Neural progenitor cell (in vitro differentiated cells): ENCODE data around the gene CSRNP3. TPM values are rescaled to one million over a fixed set of nuclear protein-coding genes. Genes with fewer than 3 reads are reported as not detected.

ENCODE experiments used
- DNase-seq: peaks from one replicate; pipeline ENCODE4 v3.0.0-alpha.2; 2016; ENCODE audit warnings: low spot score
- H2AFZ ChIP-seq: fragments of 200-600 bp; sonication (generic); replicated peaks from 2 replicates; pipeline ENCODE4 v1.6.1; 2016; ENCODE audit warnings: antibody characterized with exemption
- H3F3A ChIP-seq: fragments of 200-600 bp; sonication (generic); 2 replicates; pipeline ENCODE4 v1.6.1; 2016; ENCODE audit warnings: antibody characterized with exemption, low read depth
- H3K27ac ChIP-seq: fragments of 200-600 bp; sonication (generic); 2 replicates; pipeline ENCODE4 v1.5.1; 2016; ENCODE audit warnings: mild to moderate bottlenecking
- H3K27me3 ChIP-seq: fragments of 200-600 bp; sonication (generic); 2 replicates; pipeline ENCODE4 v1.6.1; 2016; ENCODE audit warnings: mild to moderate bottlenecking, moderate library complexity
- H3K36me3 ChIP-seq: fragments of 200-600 bp; sonication (generic); 2 replicates; pipeline ENCODE4 v1.5.1; 2016
- H3K4me1 ChIP-seq: fragments of 200-600 bp; sonication (generic); 2 replicates; pipeline ENCODE4 v1.6.1; 2016; ENCODE audit warnings: mixed run types
- H3K4me2 ChIP-seq: fragments of 200-600 bp; sonication (generic); 2 replicates; pipeline ENCODE4 v1.6.1; 2016
- H3K4me3 ChIP-seq: fragments of 200-600 bp; sonication (generic); 2 replicates; pipeline ENCODE4 v1.5.1; 2016
- H3K79me2 ChIP-seq: fragments of 200-600 bp; sonication (generic); 2 replicates; pipeline ENCODE4 v1.6.1; 2016; ENCODE audit warnings: low read depth
- H3K9ac ChIP-seq: fragments of 200-600 bp; sonication (generic); 2 replicates; pipeline ENCODE4 v1.6.1; 2016
- H3K9me3 ChIP-seq: fragments of 200-600 bp; sonication (generic); 2 replicates; pipeline ENCODE4 v1.5.1; 2016; ENCODE audit warnings: low read depth
- H4K20me1 ChIP-seq: fragments of 200-600 bp; sonication (generic); 2 replicates; pipeline ENCODE4 v1.6.1; 2016; ENCODE audit warnings: low read depth
- H3K27ac Mint-ChIP-seq: 3 replicates; pipeline ENCODE4 v1.8.0; 2021; ENCODE audit warnings: mixed read lengths
- H3K27me3 Mint-ChIP-seq: 2 replicates; pipeline ENCODE4 v1.8.0; 2022; ENCODE audit warnings: low read depth, mild to moderate bottlenecking, inconsistent platforms, moderate library complexity, mixed read lengths; ENCODE audit not compliant: insufficient read depth
- H3K36me3 Mint-ChIP-seq: 3 replicates; pipeline ENCODE4 v1.8.0; 2021; ENCODE audit warnings: mixed read lengths
- H3K4me1 Mint-ChIP-seq: 3 replicates; pipeline ENCODE4 v1.8.0; 2021; ENCODE audit warnings: mixed read lengths
- H3K4me3 Mint-ChIP-seq: 3 replicates; pipeline ENCODE4 v1.8.0; 2021; ENCODE audit warnings: mild to moderate bottlenecking, moderate library complexity, mixed read lengths
- H3K9me3 Mint-ChIP-seq: 3 replicates; pipeline ENCODE4 v1.8.0; 2020; ENCODE audit warnings: mixed read lengths
- EZH2 ChIP-seq: fragments of 200-600 bp; sonication (generic); IDR thresholded peaks from 2 replicates; pipeline ENCODE4 v1.6.1; 2017; ENCODE audit warnings: antibody characterized with exemption, mild to moderate bottlenecking, moderate library complexity
- EZH2phosphoT487 ChIP-seq: fragments of 200-600 bp; sonication (generic); IDR thresholded peaks from 2 replicates; pipeline ENCODE4 v1.6.1; 2017; ENCODE audit warnings: antibody characterized with exemption
- total RNA-seq: library from RNA; depleted of rRNA; stranded (reverse); fragments of >200 nt; gene quantifications from 2 replicates; pipeline ENCODE4 v1.2.3, GENCODE V29; 2015; ENCODE audit warnings: low replicate concordance
- TF ChIP-seq, protein P1 (sequence below): fragments of 200-600 bp; sonication (generic); IDR thresholded peaks from 2 replicates; pipeline ENCODE4 v1.5.1; 2017; ENCODE audit warnings: antibody characterized with exemption, mild to moderate bottlenecking

Gene CSRNP3
- total RNA-seq, 1 donor from 2014 or later = 16.9 TPM

DNA sequence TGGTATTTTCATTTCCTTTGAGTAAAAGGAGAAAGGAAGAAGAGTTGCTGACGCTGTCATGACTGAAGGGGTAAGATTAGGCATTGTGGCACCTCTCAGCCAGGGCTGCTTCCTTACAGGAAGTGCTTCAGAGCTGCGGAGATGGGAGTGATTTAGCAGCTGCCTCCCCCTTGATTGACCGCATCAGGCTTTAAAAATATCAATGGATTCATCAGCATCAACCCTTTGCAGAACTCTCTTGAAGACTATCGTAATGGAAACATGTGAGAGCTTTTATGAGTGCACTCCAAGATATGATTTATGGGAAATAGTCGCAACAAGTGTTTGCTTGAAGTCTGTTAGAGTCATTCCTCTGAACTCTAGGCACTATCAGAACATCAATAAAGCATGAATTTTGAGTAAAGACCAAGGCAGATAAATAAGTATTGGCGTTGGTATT, 141.1 kb downstream of the CSRNP3 start:
- peaks cover 29% of the 10 kb centered on the region for H3K9me3 Mint-ChIP-seq
- no peaks in the 10 kb centered on the region for H3K27me3 Mint-ChIP-seq
- H3K27me3 ChIP-seq = no peaks in the 10 kb centered on the region
- peaks cover 8% of the 10 kb centered on the region for H3K4me1 Mint-ChIP-seq
- H3K36me3 Mint-ChIP-seq = peaks cover 57% of the 10 kb centered on the region
- no peaks in the 10 kb centered on the region for H3K36me3 ChIP-seq
- no peaks in the 10 kb centered on the region for H4K20me1 ChIP-seq
- no peaks in the 10 kb centered on the region for H3K9me3 ChIP-seq
- no peak overlapping the region for H3K4me2 ChIP-seq
- H3K27ac Mint-ChIP-seq = peak overlapping the region; percentile 76
- no peak overlapping the region for H2AFZ ChIP-seq
- no peaks in the 10 kb centered on the region for H3K79me2 ChIP-seq
- no peak overlapping the region for H3K4me3 Mint-ChIP-seq
- TF ChIP-seq, protein P1, sequence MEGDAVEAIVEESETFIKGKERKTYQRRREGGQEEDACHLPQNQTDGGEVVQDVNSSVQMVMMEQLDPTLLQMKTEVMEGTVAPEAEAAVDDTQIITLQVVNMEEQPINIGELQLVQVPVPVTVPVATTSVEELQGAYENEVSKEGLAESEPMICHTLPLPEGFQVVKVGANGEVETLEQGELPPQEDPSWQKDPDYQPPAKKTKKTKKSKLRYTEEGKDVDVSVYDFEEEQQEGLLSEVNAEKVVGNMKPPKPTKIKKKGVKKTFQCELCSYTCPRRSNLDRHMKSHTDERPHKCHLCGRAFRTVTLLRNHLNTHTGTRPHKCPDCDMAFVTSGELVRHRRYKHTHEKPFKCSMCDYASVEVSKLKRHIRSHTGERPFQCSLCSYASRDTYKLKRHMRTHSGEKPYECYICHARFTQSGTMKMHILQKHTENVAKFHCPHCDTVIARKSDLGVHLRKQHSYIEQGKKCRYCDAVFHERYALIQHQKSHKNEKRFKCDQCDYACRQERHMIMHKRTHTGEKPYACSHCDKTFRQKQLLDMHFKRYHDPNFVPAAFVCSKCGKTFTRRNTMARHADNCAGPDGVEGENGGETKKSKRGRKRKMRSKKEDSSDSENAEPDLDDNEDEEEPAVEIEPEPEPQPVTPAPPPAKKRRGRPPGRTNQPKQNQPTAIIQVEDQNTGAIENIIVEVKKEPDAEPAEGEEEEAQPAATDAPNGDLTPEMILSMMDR = no peak
- TF ChIP-seq EZH2 (no peak), EZH2phosphoT487 (no peak)
- H3K4me3 ChIP-seq = no peak overlapping the region
- no peak overlapping the region for H3K9ac ChIP-seq
- peaks cover 17% of the 10 kb centered on the region for H3K4me1 ChIP-seq
- DNase-seq = no peak
- H3F3A ChIP-seq = peaks cover 4% of the 10 kb centered on the region
- H3K27ac ChIP-seq = peak overlapping the region; percentile 51

DNA sequence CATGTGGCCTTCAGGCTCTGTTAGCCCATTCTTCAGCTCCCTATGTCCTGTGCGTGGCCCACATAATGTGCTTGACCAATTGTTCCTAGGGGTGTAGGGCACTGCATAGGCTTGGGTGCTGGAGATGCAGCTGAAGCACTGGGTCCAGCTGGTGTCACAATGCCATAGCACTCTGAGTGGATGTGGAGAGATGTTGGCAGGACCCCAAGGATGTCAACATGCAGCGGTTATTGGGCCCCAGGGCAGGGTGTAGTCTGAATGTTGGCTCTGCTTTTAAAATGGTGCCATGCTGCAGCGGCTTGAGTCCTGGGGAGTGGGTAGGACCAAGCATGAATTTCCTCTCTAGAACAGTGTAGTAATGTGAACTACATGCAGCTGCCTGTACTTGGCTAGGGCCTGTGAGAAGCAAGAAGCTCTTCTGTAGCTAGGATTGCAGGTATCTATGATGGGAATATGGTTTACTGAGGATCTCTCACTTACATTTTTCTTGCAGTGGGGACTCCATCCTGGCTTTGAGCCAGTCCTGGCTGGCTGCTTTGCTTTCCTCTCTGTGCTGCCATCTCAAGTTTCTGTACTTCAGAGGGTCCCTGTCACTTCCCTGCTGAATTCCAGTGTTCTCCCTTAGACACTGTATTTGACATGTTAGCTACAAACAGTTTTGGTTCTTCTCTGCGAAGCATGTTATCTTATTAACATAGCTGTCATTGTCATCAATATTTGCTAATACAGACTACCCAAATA, 148.4 kb downstream of the CSRNP3 start:
- no peak for DNase-seq
- H3K27ac ChIP-seq = no peak overlapping the region
- H3F3A ChIP-seq = peaks cover 8% of the 10 kb centered on the region
- H3K4me3 ChIP-seq = no peak overlapping the region
- no peak overlapping the region for H3K4me3 Mint-ChIP-seq
- no peaks in the 10 kb centered on the region for H3K9me3 ChIP-seq
- no peak overlapping the region for H3K4me2 ChIP-seq
- H2AFZ ChIP-seq = no peak overlapping the region
- peaks cover 46% of the 10 kb centered on the region for H3K9me3 Mint-ChIP-seq
- H4K20me1 ChIP-seq = no peaks in the 10 kb centered on the region
- H3K79me2 ChIP-seq = no peaks in the 10 kb centered on the region
- H3K27me3 Mint-ChIP-seq = no peaks in the 10 kb centered on the region
- H3K36me3 ChIP-seq = peaks cover 7% of the 10 kb centered on the region
- H3K4me1 Mint-ChIP-seq = peaks cover 21% of the 10 kb centered on the region
- peaks cover 15% of the 10 kb centered on the region for H3K4me1 ChIP-seq
- TF ChIP-seq, protein P1 = no peak
- no peak for TF ChIP-seq EZH2
- TF ChIP-seq EZH2phosphoT487 = no peak
- no peaks in the 10 kb centered on the region for H3K27me3 ChIP-seq
- peaks cover 71% of the 10 kb centered on the region for H3K36me3 Mint-ChIP-seq
- peak overlapping the region; percentile 87 for H3K27ac Mint-ChIP-seq
- no peak overlapping the region for H3K9ac ChIP-seq

DNA sequence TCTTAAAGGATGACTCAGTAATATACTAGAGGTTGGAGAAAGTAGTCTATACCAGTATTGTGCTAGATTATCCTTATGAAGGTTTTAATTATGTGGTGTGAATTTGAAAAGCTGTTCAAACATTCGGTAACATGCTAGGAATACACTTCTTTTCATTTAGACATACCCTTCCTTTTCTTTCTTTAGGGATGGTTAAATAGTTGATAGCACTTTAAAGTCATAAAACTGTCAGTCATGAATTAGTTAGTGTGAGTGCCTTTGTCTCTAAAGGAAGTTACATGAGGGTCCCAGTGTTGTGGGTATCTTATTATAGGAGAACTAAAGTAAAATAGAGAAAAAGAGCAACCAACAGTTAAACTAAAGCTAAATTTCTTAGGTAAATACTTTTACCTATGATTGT, 149.3 kb downstream of the CSRNP3 start:
- H4K20me1 ChIP-seq = no peaks in the 10 kb centered on the region

DNA sequence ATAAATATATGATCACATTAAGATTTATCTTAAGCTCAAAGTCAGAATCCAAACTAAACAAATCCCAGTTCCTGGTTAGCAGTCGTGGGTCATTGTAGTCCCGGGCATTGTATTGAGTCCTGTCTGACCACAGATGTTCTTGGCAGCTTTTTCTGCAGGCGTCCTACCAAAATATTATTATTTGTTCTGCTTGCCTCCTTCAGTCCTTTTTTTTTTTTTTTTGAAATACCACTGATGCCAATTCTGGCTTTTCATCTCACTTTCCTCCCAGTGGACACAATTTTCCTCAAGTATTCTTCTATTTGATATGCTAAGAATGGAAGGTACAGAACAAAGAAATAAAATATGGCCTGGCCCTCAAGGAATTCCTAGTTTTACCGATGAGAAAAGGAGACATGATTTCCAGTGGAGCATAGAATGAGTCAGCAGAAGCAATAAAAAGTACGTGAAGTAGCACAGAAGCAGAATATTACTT, 151.6 kb downstream of the CSRNP3 start:
- H3F3A ChIP-seq = peaks cover 35% of the 10 kb centered on the region
- no peak overlapping the region for H3K4me3 Mint-ChIP-seq
- TF ChIP-seq, protein P1 = no peak
- TF ChIP-seq EZH2 (no peak), EZH2phosphoT487 (no peak)
- H3K9me3 Mint-ChIP-seq = peaks cover 18% of the 10 kb centered on the region
- H3K36me3 Mint-ChIP-seq = peaks cover 45% of the 10 kb centered on the region
- no peak overlapping the region for H3K4me3 ChIP-seq
- H3K4me1 Mint-ChIP-seq = peaks cover 40% of the 10 kb centered on the region
- H2AFZ ChIP-seq = no peak overlapping the region
- no peaks in the 10 kb centered on the region for H3K79me2 ChIP-seq
- no peaks in the 10 kb centered on the region for H4K20me1 ChIP-seq
- H3K9me3 ChIP-seq = no peaks in the 10 kb centered on the region
- H3K27me3 Mint-ChIP-seq = no peaks in the 10 kb centered on the region
- DNase-seq = no peak
- no peak overlapping the region for H3K27ac ChIP-seq
- peaks cover 30% of the 10 kb centered on the region for H3K4me1 ChIP-seq
- no peak overlapping the region for H3K27ac Mint-ChIP-seq
- no peak overlapping the region for H3K4me2 ChIP-seq
- H3K9ac ChIP-seq = no peak overlapping the region
- H3K27me3 ChIP-seq = no peaks in the 10 kb centered on the region
- H3K36me3 ChIP-seq = peaks cover 5% of the 10 kb centered on the region

More for the DNA sequence above, 149.3 kb downstream of the CSRNP3 start:
- H3K4me3 Mint-ChIP-seq = no peak overlapping the region
- H3K27me3 Mint-ChIP-seq = no peaks in the 10 kb centered on the region
- H3K9me3 Mint-ChIP-seq = peaks cover 38% of the 10 kb centered on the region
- no peak for DNase-seq
- no peak overlapping the region for H2AFZ ChIP-seq
- H3K9me3 ChIP-seq = no peaks in the 10 kb centered on the region
- H3K9ac ChIP-seq = no peak overlapping the region
- H3K4me2 ChIP-seq = no peak overlapping the region
- TF ChIP-seq EZH2phosphoT487 = no peak
- no peaks in the 10 kb centered on the region for H3K79me2 ChIP-seq
- H3K27ac ChIP-seq = no peak overlapping the region
- peaks cover 30% of the 10 kb centered on the region for H3K4me1 Mint-ChIP-seq
- H3K36me3 Mint-ChIP-seq = peaks cover 62% of the 10 kb centered on the region
- no peak overlapping the region for H3K4me3 ChIP-seq
- H3K27ac Mint-ChIP-seq = no peak overlapping the region
- no peaks in the 10 kb centered on the region for H3K27me3 ChIP-seq
- H3K4me1 ChIP-seq = peaks cover 19% of the 10 kb centered on the region
- H3K36me3 ChIP-seq = peaks cover 7% of the 10 kb centered on the region
- peaks cover 17% of the 10 kb centered on the region for H3F3A ChIP-seq
